ACHN (cell line): ENCODE data around the gene DNM3.
"Not testable (repeated sequence)": the region's sequence is repeated elsewhere in the genome, so short reads cannot be mapped to it uniquely, and the experiment has no call there.

ENCODE experiments used
- DNase-seq: peaks from one replicate; pipeline ENCODE4 v3.0.0-alpha.2; 2015
- in situ Hi-C: cut with HindIII; loops from 2 replicates; pipeline ENCODE4 v1.10.0; 2017; ENCODE audit warnings: low sequenced_read_pairs, low pct_ligation_motif_present, low pct_unique_long_range_greater_than_20kb

DNM3 gene

DNA sequence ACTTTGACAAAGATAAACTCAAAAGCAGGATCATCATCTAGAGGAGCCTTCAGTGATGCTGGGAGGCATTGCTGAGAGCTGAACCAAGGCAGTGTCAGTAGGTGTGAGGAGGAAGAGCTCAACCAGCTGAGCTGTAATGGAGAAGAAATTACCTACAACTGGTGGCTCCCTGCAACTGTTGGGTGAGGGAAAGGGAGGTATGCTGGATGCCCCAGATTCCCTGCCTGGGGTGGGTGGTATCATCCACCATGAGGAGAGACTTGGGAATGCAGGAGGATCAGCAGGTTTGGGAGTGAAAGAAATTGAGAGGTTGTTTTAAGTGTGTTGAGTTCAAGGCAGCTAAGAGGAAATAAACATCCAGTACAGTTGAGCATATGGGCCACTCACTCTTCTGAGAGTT lies 199.8 kb downstream of the DNM3 start:
- in situ Hi-C loops = no loop called here
- DNase-seq = no peak

DNA sequence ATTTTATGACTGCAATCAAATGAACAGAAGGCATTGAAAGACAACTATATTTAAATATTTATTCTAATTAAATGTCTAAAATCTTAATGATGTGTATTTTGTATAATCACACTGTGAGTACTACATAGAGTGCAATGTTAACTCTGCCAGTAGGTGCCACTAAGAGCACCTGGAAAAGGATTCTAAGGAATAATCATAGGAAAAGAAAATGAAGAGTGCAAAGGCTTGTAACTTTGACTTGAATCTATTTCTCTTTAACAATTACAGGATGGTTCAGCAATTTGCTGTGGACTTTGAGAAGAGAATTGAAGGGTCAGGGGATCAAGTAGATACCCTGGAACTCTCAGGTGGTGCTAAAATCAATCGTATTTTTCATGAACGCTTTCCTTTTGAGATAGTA lies 200.4 kb downstream of the DNM3 start:
- in situ Hi-C loops = no loop called here
- peak; percentile 19 for DNase-seq

DNA sequence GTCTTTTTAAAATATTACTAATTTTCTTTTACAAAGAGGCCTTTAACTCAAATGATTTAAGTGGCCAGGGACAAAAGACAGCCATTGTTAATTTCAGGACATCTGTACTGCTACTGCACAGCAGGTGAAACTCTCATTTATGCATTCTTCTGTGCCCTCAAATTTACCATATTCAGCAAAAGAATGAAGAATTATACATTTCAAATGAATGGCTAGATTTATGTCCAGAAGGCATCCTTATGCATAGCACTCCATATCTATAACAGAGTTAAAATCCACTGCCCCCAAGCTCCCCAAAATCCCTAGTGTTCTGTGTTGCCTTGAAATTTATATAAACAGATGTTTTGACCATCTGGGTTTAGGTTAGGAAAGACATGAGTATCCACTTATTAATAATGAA lies 202.6 kb downstream of the DNM3 start:
- in situ Hi-C loops = no loop called here
- DNase-seq = no peak

DNA sequence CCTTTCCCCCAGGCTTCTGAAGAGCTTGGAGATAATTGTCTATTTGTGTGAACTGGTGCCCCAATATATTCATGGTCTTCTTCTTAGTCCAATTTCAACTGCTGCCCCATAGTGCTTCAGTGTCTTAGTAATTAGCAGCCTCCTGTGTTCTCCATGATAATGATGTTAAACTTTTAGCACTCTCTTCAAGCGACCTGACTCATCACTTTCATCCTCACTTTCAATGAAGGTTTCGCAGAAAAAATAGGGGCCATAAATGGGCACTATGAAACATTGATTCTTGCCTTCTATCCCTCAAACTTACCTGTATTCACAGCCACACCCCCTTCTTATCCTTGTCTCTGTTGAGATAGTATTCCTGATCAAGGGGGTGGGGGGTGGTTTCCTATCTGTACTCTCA lies 210.6 kb downstream of the DNM3 start:
- no peak for DNase-seq
- in situ Hi-C loops = no loop called here

DNA sequence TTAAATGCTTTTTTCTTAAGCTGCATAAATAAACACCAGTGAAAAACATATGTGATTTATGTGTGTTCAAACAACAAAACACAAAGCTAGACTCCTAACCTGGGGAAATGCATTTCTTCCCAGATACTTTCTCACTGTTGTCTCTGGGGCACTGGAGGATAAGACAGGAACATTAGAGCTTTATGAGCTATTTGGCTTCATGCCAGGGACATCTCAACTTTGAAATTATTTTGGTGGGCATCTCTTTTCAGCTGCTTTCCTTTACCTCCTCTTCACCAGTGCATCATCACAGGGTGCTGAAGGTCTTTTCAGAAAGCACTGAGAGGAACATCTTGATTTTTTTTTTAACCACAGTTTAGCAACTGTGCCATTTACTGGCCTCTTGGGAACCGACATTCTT lies 212.9 kb downstream of the DNM3 start:
- in situ Hi-C loops = no loop called here

DNA sequence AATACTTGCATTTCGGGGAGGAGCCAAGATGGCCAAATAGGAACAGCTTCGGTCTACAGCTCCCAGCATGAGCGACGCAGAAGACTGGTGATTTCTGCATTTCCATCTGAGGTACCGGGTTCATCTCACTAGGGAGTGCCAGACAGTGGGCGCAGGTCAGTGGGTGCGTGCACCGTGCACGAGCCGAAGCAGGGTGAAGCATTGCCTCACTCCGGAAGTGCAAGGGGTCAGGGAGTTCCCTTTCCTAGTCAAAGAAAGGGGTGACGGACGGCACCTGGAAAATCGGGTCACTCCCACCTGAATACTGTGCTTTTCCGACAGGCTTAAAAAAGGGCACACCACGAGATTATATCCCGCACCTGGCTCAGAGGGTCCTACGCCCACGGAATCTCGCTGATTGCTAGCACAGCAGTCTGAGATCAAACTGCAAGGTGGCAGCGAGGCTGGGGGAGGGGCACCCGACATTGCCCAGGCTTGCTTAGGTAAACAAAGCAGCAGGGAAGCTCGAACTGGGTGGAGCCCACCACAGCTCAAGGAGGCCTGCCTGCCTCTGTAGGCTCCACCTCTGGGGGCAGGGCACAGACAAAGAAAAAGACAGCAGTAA lies 214.6 kb downstream of the DNM3 start:
- in situ Hi-C loops = not testable (repeated sequence)

More for the DNA sequence above, 212.9 kb downstream of the DNM3 start:
- DNase-seq = no peak

DNA sequence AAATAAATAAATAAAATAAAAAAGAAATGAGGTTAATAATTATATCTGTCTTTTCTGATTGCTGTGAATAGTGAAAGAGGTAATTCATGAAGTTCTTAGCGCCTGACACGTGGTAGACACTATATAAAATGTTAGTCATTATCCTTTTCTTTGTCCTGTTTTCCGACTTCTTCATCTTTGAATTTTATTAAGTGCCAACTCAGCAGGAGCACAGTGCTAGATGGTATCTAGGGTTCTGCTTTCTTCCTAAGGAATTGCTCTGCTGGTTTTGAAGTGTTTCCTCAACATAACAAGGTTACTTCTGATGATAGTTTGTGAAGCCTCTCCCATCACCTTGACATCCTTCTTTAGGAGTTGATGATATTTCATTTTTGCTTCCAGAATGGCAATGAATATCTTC lies 227.0 kb downstream of the DNM3 start:
- no peak for DNase-seq
- in situ Hi-C loops = no loop called here

More for the DNA sequence above, 214.6 kb downstream of the DNM3 start:
- DNase-seq = not testable (repeated sequence)

DNA sequence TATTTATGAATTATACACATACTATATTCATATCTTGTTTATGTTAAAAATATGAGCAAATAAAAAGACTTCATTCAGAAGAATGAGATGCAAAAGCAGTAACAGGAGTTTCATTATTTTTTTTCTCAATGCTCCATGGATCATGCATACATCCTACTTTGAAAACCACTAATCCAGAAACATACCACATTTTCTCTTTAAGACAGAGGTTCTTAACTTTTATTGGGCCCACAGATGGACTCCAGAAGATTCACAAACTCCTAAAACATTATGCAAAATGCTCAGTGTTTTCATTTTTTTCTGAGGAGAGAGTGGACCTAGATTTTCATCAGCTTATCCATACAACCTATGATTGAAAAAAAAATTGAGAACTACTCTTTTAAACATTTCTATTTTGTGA lies 227.8 kb downstream of the DNM3 start:
- no peak for DNase-seq
- in situ Hi-C loops = no loop called here

DNA sequence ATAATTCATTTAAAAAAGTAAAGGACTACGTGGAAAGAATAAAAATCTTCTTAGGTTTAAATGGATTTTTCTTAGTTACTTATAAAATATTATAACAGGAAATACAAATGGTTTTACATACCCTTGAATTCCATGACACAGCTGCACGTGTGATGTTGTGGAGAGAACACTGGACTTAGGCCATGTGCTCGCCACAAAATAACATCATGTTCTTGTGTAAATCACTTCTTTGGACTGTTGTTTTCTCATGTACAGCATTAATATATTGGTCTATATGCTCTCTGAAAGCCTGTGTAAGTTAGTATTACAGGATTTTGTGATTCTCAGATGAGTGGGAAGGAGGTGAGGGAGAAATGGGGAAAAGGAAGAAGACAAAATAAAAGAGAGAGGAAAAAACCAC lies 228.2 kb downstream of the DNM3 start:
- in situ Hi-C loops = no loop called here
- DNase-seq = no peak

DNA sequence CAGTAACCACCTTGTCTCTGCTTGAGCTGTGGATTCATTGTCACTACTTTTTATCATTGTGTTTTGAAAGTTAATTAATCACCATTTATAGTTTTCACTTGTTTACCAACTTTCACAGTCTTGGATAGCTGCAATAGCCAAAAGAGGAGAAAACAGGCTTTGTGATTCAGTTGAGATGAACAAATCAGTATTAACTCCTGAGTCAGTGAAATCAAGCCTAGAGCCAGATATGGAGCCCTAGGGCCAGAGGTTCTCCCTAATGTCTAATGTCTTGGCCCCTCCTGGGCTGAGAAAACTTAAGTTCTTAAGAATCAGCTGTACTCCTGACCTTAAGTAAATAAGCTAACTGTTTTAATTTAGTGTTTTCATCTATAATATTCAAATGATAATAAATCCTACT lies 228.8 kb downstream of the DNM3 start:
- in situ Hi-C loops = no loop called here
- no peak for DNase-seq

DNA sequence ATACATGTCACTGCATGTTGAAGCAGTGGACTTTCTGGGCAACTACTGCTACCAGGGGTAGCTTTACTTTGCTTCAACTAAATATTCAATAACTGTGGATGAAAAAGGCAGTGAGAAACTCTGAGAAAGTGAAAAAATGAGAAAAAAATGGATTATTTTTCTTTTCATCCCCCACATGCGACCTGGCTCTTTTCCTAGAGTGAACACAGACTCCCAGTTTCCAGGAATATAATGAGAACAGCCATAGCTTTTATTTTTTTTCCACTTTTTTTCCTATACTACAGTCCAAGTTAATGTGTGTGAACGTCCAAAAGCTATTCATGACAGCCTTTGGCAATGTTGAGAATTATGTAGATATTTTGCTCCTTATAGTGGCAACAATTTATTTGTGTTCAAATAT lies 230.4 kb downstream of the DNM3 start:
- in situ Hi-C loops = no loop called here
- DNase-seq = no peak

DNA sequence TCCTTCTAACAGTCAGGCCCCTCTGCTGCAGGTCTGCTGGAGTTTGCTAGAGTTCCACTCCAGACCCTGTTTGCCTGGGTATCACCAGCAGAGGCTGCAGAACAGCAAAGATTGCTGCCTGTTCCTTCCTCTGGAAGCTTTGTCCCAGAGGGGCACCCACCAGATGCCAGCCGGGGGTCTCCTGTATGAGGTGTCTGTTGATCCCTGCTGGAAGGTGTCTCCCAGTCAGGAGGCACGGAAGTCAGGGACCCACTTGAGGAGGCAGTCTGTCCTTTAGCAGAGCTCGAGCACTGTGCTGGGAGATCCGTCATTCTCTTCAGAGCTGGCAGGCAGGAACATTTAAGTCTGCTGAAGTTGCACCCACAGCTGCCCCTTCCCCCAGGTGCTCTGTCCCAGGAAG lies 238.6 kb downstream of the DNM3 start:
- in situ Hi-C loops, DNase-seq: not testable (repeated sequence)

DNA sequence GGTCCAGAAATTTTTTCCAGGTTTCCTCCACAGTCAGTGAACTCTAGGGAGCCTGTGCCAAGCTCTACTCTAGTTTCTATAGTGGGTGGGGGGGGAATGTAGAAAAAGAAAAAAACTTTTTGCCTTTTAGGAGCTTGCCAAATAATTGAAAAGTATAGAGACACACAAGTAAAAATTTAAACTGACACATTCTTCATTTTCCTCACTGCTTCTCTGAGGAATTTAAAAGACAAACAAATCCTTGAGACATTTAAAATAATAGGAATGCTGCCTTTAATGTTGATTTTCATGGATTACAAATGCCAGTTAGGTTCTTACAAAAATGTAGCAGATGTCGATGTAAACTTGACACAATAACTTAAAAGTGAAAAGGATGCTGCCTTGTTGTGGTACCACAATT lies 241.9 kb downstream of the DNM3 start:
- in situ Hi-C loops = no loop called here
- DNase-seq = no peak

DNA sequence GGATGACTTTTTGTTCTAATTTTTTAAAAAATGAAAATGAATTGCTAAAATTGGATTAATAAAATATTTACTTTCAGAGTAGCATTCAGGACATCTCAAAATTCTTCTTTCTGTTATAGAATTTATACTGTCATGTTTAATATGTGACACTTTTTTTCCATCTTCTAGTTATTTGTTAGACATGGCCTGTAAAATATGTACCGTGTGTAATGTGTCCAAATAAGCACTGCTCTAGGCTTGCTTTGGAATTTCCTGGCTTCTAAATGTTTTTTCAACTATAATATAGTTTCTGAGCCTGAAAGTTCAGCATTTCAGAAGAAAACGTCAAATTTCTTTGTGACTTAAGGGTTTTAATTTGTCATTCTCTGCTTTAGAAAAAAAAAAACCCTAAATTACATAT lies 243.6 kb downstream of the DNM3 start:
- in situ Hi-C loops = no loop called here
- DNase-seq = no peak

DNA sequence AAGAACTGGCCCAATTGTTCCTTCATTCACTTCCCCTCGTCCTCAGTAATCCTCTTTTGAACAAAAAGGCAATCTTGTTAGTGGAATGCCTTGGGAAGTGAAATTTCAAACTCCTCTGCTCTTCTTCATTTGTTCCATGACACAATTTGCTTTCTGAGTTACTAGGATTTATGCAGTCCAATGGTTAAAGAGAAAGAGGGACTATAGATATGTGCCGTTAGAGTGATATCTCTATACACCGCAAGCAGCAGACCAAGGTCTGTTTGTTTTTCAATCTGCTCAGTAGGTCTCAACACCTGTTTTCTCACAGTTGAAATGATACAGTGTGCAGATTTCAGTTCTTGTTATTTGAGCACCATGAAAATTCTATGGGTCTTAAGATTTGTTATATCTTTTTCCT lies 244.0 kb downstream of the DNM3 start:
- in situ Hi-C loops = no loop called here
- DNase-seq = no peak

DNA sequence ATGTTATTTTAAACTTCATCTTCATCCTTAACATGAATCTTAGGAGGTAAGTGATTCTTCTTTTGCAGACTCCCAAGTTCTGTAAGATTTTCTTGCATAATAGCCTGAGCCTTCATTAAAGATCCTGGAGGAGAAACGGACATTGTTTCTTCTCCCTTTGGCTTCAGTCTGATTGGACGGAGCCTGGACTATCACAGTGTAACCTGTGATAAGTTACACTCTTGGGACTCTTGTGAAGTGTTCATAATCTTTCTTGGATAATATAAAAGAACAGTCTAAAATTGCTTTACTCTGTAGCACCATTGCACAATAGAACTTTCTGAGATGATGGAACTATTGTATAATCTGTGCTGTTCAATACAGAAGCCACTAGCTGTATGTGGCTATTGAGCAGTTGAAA lies 244.8 kb downstream of the DNM3 start:
- in situ Hi-C loops = no loop called here
- DNase-seq = no peak

DNA sequence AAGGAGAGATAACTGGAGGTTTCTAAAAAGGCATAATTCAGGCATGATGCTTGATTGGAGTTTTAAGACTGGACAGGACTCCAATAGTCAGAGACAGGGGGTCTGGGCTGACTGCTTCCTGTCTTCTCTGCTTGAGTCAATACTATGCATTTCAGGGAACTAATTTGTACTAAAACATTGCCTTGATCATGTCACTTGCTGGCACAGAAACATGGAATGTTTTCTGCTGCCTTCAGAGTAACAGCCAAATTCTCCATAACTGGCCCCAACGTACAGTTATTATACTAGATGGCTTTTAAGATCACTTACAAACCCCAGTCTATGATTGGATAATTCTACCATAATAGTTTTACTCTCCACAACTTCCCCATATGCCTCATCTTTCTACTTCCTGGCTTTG lies 247.0 kb downstream of the DNM3 start:
- in situ Hi-C loops = no loop called here
- DNase-seq = no peak

DNA sequence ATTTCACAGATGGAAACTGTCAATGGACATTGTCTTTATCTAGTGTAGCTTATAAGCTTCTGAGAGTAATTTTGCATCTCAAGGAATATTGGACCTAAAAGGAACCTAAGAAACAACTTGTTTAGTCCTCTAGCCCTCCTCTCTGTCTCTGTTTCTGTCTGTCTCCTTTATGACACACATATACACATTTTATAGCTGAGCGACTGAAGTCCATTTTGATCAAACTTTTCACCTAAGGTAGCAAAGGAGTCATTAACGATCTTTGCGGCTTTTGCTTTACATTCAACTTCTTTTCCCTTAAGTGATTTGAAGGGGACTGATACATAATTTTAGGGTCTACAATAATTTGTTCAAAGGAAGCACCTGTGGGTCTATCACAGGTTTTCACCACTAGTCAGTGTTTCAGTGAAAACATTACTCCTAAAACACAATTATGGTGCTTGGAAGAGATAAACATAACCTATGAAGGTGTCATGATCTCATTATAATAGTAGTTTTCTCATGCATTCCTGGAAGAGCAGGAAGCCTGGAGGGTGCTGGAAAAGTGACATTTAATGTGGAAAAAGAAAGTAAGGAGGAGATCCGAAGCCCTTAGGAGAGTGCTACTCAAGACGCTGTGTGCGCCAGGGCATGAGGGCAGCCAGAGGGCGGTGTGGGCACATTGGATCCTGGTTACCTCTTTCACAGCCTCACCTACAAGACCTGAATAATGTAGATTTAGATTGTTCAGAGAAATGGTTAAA lies 248.6 kb downstream of the DNM3 start:
- peak; percentile 81 for DNase-seq
- in situ Hi-C loops = no loop called here

DNA sequence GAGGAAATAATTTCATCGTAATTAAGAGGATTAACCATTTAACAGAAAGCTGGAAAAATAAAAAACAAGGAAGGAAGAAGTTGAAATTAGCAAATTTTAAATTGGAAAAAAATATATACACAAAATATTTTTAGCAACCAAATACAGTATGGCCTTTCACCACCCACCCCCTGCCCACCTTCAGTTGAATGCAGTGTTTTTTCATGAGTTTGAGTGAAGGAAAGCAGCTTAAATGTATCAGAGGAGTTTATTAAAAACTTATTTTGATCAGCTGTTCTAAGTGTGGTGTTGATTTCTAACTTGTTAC lies 249.2 kb downstream of the DNM3 start:
- no peak for DNase-seq
- in situ Hi-C loops = no loop called here

DNA sequence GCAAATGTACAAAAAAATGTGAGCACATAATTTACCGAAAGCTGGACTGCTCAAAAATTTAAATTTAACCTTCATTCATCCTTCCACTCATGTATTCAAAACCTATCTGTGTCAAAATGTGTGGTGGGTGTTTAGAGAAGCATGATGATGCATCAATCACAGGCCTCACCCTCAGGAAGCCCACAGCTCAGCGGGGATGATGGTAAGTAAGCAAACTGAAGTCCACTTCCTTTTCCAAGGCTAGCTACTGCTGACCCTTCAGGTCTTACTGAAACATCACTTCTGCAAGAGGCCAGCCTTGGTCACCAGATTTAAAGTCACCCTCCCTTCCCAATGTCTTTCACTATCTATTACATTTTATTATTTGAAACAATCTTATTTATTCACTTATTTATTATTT lies 254.5 kb downstream of the DNM3 start:
- no peak for DNase-seq
- in situ Hi-C loops = no loop called here

DNA sequence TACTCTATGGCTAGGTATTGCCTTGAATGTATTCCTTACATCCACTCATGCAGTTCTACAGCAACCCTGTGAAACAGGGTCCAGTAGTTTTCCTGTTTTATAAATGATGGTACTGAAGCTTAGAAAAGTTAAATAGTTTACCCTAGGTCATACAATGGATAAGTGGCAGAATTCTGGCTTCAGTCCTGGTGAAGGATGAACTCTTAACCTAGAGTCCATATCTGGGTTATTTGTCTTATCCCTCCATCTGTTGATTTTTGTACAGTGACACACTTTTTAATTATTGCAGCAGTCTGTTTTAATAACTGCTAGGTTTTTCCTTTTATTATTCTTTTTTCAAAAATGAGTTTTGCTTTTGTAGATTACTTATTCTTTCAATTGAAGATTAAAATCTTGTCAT lies 263.9 kb downstream of the DNM3 start:
- in situ Hi-C loops = no loop called here
- no peak for DNase-seq
